Mesothelial cell of epicardium (in vitro differentiated cells): ENCODE results near the gene MRPS10. TPM values are rescaled to one million over a fixed set of nuclear protein-coding genes. Genes with fewer than 3 reads are reported as not detected.
"Not testable (repeated sequence)": the region's sequence is repeated elsewhere in the genome, so short reads cannot be mapped to it uniquely, and the experiment has no call there.

ENCODE experiments used
- DNase-seq, 2 experiments: peaks; one replicate each; pipeline ENCODE4 v3.0.0; 2021; ENCODE audit warnings: low spot score in 2 of 2; ENCODE audit not compliant: unreplicated experiment in 2 of 2
- H3K27ac Mint-ChIP-seq: 2 replicates; pipeline ENCODE4 v1.8.0; 2021; ENCODE audit warnings: mixed read lengths
- H3K27me3 Mint-ChIP-seq: 2 replicates; pipeline ENCODE4 v1.8.0; 2021; ENCODE audit warnings: low read depth, mixed read lengths
- H3K36me3 Mint-ChIP-seq: 2 replicates; pipeline ENCODE4 v1.8.0; 2021; ENCODE audit warnings: mixed read lengths
- H3K4me1 Mint-ChIP-seq: 2 replicates; pipeline ENCODE4 v1.8.0; 2021; ENCODE audit warnings: mixed read lengths
- H3K4me3 Mint-ChIP-seq: 2 replicates; pipeline ENCODE4 v1.8.0; 2021; ENCODE audit warnings: mild to moderate bottlenecking, moderate library complexity, mixed read lengths
- H3K9me3 Mint-ChIP-seq: 2 replicates; pipeline ENCODE4 v1.8.0; 2021; ENCODE audit warnings: mixed read lengths
- total RNA-seq: library from RNA; stranded (reverse); gene quantifications from 3 replicates; pipeline ENCODE4 v1.2.1, GENCODE V29; 2021
- TF ChIP-seq, protein P1 (sequence below): fragments of 200-600 bp; sonication (generic); IDR thresholded peaks from one replicate; pipeline ENCODE4 v1.5.0; 2021; ENCODE audit warnings: antibody characterized with exemption; ENCODE audit not compliant: unreplicated experiment

MRPS10 gene
- total RNA-seq, 1 donor from 2014 or later = 23.9 TPM

DNA sequence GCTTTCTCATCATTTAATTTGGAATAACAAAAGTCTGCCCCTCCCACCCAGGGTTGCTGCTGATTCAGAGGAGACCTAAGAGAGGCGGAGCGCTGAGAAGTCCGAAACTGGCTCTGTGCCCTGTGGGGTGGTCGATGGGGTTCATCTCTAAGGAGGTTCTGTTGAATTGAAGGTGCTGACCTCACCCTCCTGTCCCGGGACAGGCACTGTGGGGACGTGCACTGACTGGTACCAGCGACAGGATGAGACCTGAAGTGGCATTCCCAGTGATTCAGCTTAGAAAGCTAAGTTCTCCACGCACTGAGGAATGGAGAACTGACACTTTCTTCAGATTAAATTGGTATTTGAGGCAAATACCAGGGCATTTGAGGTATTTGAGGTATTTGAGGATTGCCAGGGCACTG, 24.2 kb downstream of the MRPS10 start:
- H3K27ac Mint-ChIP-seq = peak overlapping the region; percentile 32
- H3K4me1 Mint-ChIP-seq = peaks cover 10% of the 10 kb centered on the region
- no peak overlapping the region for H3K4me3 Mint-ChIP-seq
- DNase-seq = no peak
- H3K9me3 Mint-ChIP-seq = no peaks in the 10 kb centered on the region
- H3K27me3 Mint-ChIP-seq = no peaks in the 10 kb centered on the region
- H3K36me3 Mint-ChIP-seq = no peaks in the 10 kb centered on the region
- TF ChIP-seq, protein P1, sequence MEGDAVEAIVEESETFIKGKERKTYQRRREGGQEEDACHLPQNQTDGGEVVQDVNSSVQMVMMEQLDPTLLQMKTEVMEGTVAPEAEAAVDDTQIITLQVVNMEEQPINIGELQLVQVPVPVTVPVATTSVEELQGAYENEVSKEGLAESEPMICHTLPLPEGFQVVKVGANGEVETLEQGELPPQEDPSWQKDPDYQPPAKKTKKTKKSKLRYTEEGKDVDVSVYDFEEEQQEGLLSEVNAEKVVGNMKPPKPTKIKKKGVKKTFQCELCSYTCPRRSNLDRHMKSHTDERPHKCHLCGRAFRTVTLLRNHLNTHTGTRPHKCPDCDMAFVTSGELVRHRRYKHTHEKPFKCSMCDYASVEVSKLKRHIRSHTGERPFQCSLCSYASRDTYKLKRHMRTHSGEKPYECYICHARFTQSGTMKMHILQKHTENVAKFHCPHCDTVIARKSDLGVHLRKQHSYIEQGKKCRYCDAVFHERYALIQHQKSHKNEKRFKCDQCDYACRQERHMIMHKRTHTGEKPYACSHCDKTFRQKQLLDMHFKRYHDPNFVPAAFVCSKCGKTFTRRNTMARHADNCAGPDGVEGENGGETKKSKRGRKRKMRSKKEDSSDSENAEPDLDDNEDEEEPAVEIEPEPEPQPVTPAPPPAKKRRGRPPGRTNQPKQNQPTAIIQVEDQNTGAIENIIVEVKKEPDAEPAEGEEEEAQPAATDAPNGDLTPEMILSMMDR = no peak

DNA sequence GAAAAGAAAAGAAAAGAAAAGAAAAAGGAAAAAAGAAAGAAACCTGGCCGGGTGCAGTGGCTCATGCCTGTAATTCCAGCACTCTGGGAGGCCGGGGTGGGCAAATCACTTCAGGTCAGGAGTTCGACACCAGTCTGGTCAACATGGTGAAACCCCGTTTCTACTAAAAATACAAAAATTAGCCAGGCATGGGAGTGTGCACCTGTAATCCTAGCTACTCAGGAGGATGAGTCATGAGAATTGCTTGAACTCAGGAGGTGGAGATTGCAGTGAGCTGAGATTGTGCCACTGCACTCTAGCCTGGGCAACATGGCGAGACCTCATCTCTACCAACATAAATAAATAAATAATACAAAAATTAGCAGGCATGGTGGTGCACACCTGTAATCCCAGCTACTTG, 25.3 kb downstream of the MRPS10 start:
- not testable (repeated sequence) for H3K4me1 Mint-ChIP-seq, DNase-seq, H3K4me3 Mint-ChIP-seq, H3K27ac Mint-ChIP-seq, H3K9me3 Mint-ChIP-seq, H3K27me3 Mint-ChIP-seq, H3K36me3 Mint-ChIP-seq

DNA sequence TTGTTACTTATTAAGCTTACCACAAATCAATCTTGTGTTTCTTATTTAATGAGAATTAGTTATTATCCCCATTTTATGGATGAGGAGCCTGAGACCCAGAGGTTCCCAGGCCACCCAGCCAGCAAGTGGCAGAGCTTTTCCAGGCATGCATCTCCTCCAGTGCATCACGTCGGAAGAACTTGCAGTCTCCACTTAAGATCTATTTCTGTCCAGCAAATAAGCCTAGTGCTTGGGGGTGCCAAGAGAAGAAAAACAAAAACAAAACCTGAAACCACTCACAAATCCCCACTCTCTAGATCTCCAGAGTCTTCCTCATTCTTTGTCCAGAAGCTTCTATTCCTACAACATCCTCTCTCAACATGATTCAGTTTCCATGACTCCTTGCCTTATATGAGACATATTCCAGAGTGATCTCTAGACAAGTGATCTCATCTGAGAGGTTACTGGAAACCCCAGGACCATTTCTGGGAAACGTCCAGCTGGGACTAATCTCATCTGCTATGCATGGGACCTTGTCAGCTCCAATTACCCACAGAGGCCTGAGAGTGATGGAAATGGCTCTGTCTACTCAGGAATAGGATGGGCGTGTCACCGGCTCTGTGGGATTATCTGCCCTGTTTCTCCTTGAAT, 27.0 kb downstream of the MRPS10 start:
- no peaks in the 10 kb centered on the region for H3K36me3 Mint-ChIP-seq
- DNase-seq = no peak
- peaks cover 10% of the 10 kb centered on the region for H3K4me1 Mint-ChIP-seq
- no peaks in the 10 kb centered on the region for H3K27me3 Mint-ChIP-seq
- H3K4me3 Mint-ChIP-seq = no peak overlapping the region
- TF ChIP-seq, protein P1 = no peak
- H3K27ac Mint-ChIP-seq = no peak overlapping the region
- no peaks in the 10 kb centered on the region for H3K9me3 Mint-ChIP-seq

DNA sequence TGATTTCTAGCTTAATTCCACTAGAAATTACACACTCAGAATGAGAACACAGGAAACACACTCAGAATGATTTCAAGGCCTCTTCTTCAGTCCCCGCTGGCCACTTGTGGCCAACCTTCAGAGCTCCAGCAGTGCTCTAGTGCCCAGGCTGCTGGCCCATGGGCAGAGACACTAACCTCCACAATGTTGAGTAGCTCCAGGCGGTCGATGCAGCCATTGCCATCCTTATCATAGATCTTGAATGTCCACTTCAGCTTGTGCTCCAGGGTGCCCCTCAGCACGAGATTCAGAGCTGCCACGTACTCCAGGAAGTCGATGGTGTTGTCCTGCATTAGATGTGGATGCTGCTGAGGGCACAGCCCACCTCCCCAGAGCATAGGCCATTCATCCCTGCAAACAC, 29.3 kb downstream of the MRPS10 start:
- Mint-ChIP-seq H3K9me3 (no peaks in the 10 kb centered on the region), H3K36me3 (peaks cover 1% of the 10 kb centered on the region), H3K27me3 (no peaks in the 10 kb centered on the region), H3K4me3 (no peak overlapping the region), H3K4me1 (peaks cover 5% of the 10 kb centered on the region), H3K27ac (no peak overlapping the region)
- no peak for DNase-seq
- TF ChIP-seq, protein P1 = no peak

DNA sequence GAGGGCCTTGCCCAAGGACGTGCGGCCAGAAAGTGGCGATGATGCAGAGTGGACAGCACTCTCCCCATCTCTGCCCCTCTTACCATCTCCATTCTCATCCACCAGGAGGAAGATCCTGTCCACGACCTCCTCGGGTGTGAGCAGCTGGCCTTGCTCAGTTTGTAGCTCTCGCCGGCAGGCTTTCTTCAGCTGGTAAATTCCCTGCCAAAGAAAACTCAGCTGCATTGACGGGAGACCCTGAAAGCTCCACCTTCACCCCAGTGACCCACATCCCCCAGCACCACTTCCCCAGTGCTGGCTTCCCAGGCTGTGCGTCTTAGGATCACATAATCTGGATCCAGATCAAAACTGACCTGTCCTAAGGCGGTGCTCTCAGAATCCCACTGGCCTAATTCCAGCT, 32.1 kb downstream of the MRPS10 start:
- Mint-ChIP-seq H3K27ac (no peak overlapping the region), H3K4me3 (no peak overlapping the region), H3K9me3 (no peaks in the 10 kb centered on the region), H3K4me1 (no peaks in the 10 kb centered on the region), H3K36me3 (peaks cover 1% of the 10 kb centered on the region), H3K27me3 (no peaks in the 10 kb centered on the region)
- no peak for DNase-seq
- TF ChIP-seq, protein P1 = no peak

DNA sequence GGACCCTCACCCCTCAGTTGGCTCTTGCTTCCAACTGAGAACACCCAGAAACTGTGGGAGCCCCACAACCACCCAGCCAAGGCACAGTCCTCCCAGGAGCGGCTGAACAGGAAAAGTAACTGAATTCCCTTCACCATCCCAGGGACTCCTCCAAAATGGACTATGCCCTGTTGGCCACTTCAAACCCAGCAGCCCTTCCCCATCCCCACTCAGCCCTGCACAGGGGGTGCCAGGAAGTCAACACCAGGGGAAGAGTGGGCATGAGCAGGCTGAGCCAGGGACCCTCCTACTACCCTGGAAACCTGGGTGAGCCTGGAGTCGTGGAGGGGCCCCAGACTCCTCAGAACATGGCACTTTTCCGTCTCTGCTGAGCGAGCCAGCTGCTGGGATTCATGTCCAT, 33.2 kb downstream of the MRPS10 start:
- Mint-ChIP-seq H3K9me3 (no peaks in the 10 kb centered on the region), H3K36me3 (peaks cover 1% of the 10 kb centered on the region), H3K27ac (no peak overlapping the region), H3K27me3 (no peaks in the 10 kb centered on the region), H3K4me3 (no peak overlapping the region), H3K4me1 (no peaks in the 10 kb centered on the region)
- TF ChIP-seq, protein P1 = no peak
- DNase-seq = no peak
